HepG2 (cell line): Measurements from ENCODE around the gene APOC3. TPM values are rescaled to one million over a fixed set of nuclear protein-coding genes. Genes with fewer than 3 reads are reported as not detected.

Source experiments
- ERF ChIP-seq: IDR thresholded peaks from 2 replicates; pipeline ENCODE4 v1.6.1; 2018; ENCODE audit warnings: missing biosample characterization, missing genetic modification reagents
- GATAD2A ChIP-seq: IDR thresholded peaks from 2 replicates; pipeline ENCODE4 v1.6.1; 2016
- HNF1A ChIP-seq, 2 experiments: sonication (generic) in 1 of 2; formaldehyde crosslinking in 1 of 2; IDR thresholded peaks; 2 replicates each; pipeline versions ENCODE4 v1.4.0 to v1.6.1; 2016 to 2020; ENCODE audit warnings: borderline replicate concordance in 1 of 2, low read depth in 1 of 2, mild to moderate bottlenecking in 1 of 2, missing genetic modification reagents in 1 of 2
- MBD4 ChIP-seq: IDR thresholded peaks from 2 replicates; pipeline ENCODE4 v1.6.1; 2012; ENCODE audit warnings: low read length, inconsistent platforms, borderline replicate concordance
- MBNL3 ChIP-seq: fragments of 250-450 bp; sonication (Bioruptor Pico); conservative IDR thresholded peaks from 2 replicates; pipeline ENCODE4 v1.8.0; 2022; ENCODE audit warnings: mild to moderate bottlenecking, inconsistent platforms
- MIXL1 ChIP-seq: IDR thresholded peaks from 2 replicates; pipeline ENCODE4 v1.6.1; 2016
- MYPOP ChIP-seq: sonication (generic); formaldehyde crosslinking; IDR thresholded peaks from 2 replicates; pipeline ENCODE4 v1.8.1; 2023; ENCODE audit warnings: mild to moderate bottlenecking, moderate library complexity, missing genetic modification reagents
- NR2F1 ChIP-seq, 2 experiments: fragments of 450-650 bp in 1 of 2; formaldehyde crosslinking in 1 of 2; IDR thresholded peaks; 2 replicates each; pipeline versions ENCODE4 v1.5.0 to v1.6.1; 2016 to 2020; ENCODE audit warnings: mild to moderate bottlenecking in 1 of 2, missing compliant biosample characterization in 1 of 2, missing genetic modification reagents in 1 of 2, moderate library complexity in 1 of 2
- POLR2AphosphoS2 ChIP-seq: IDR thresholded peaks from 2 replicates; pipeline ENCODE4 v1.6.1; 2011; ENCODE audit warnings: low read depth, low read length, improper control_type of control experiment
- POLR2AphosphoS5 ChIP-seq: IDR thresholded peaks from 2 replicates; pipeline ENCODE4 v1.6.1; 2012; ENCODE audit warnings: low read depth, low read length
- SRY ChIP-seq: sonication (generic); formaldehyde crosslinking; IDR thresholded peaks from 2 replicates; pipeline ENCODE4 v1.8.0; 2022; ENCODE audit warnings: mild to moderate bottlenecking, missing genetic modification reagents
- TMF1 ChIP-seq: sonication (generic); formaldehyde crosslinking; IDR thresholded peaks from 2 replicates; pipeline ENCODE4 v1.8.1; 2022; ENCODE audit warnings: low read depth, missing genetic modification reagents
- ZBTB8A ChIP-seq: sonication (generic); formaldehyde crosslinking; IDR thresholded peaks from 2 replicates; pipeline ENCODE4 v1.4.0; 2020; ENCODE audit warnings: mild to moderate bottlenecking, low read depth, missing genetic modification reagents, borderline replicate concordance
- ZNF34 ChIP-seq: sonication (generic); formaldehyde crosslinking; IDR thresholded peaks from 2 replicates; pipeline ENCODE4 v1.4.0; 2020; ENCODE audit warnings: mild to moderate bottlenecking, missing genetic modification reagents, borderline replicate concordance
- ZNF747 ChIP-seq: sonication (generic); formaldehyde crosslinking; IDR thresholded peaks from 2 replicates; pipeline ENCODE4 v1.8.1; 2023; ENCODE audit warnings: missing genetic modification reagents, mild to moderate bottlenecking, borderline replicate concordance
- polyA plus RNA-seq, 8 experiments: library from polyadenylated mRNA; depleted of rRNA in 3 of 8; stranded (reverse) in 7 of 8; unstranded in 1 of 8; fragments of >200 nt; fragmentation: Illumina TruSeq in 4 of 8; extraction: Trizol in 4 of 8; gene quantifications; 2 replicates each; pipeline versions ENCODE4 v1.2.1 to v1.2.3, GENCODE V29; 2011 to 2016; ENCODE audit warnings: low read depth in 4 of 8, missing spikeins in 1 of 8, mixed read lengths in 1 of 8; ENCODE audit not compliant: insufficient read depth in 1 of 8
- total RNA-seq, 5 experiments: library from RNA; depleted of rRNA; stranded (reverse); fragments of >200 nt; fragmentation: Illumina TruSeq; extraction: Trizol; gene quantifications; 2 replicates each; pipeline ENCODE4 v1.2.3, GENCODE V29; 2016; ENCODE audit warnings: low read depth in 1 of 5
- TF ChIP-seq, protein P1 (sequence below): sonication (generic); formaldehyde crosslinking; IDR thresholded peaks from 2 replicates; pipeline ENCODE4 v1.4.0; 2020; ENCODE audit warnings: missing genetic modification reagents, mild to moderate bottlenecking, borderline replicate concordance
- TF ChIP-seq, protein P2 (sequence below): IDR thresholded peaks from 2 replicates; pipeline ENCODE4 v1.4.0; 2020; ENCODE audit warnings: mild to moderate bottlenecking, missing genetic modification reagents

Gene APOC3
- total and polyA plus RNA-seq, 2 of the 13 experiments (the other 11 are each of a cell fraction or from before 2014, with no cell fraction given), result 314 to 687 TPM

- TF ChIP-seq ERF (CRISPR knock-in tag) (peak; percentile 45; the same call in 1 of the 2 replicates), SRY (CRISPR knock-in tag) (0 out of 2 replicates have a peak, but pooled peaks have one; percentile 62), POLR2AphosphoS2 (no peak), ZBTB8A (CRISPR knock-in tag) (no peak), TMF1 (peak; percentile 51; the same call in 1 of the 2 replicates), MIXL1 (CRISPR knock-in tag) (no peak; the same call in 1 of the 2 replicates), HNF1A (IDR thresholded peaks at IDR 0.05; ENCODE audit: low read depth) (peak; percentile 40; the same call in 1 of the 2 replicates), HNF1A (CRISPR knock-in tag; IDR thresholded peaks at IDR 0.05; ENCODE audit: borderline replicate concordance) (0 out of 2 replicates have a peak, but pooled peaks have one; percentile 42), MBD4 (no peak), POLR2AphosphoS5 (peak; percentile 83), GATAD2A (CRISPR knock-in tag) (peak; percentile 91), ZNF747 (peak; percentile 53), ZNF34 (CRISPR knock-in tag) (no peak), MYPOP (CRISPR knock-in tag) (peak; percentile 60; the same call in 1 of the 2 replicates), NR2F1 (CRISPR knock-in tag; IDR thresholded peaks at IDR 0.05) (peak; percentile 92 to 99), MBNL3 (CRISPR knock-in tag) (no peak)
- TF ChIP-seq, protein P1, sequence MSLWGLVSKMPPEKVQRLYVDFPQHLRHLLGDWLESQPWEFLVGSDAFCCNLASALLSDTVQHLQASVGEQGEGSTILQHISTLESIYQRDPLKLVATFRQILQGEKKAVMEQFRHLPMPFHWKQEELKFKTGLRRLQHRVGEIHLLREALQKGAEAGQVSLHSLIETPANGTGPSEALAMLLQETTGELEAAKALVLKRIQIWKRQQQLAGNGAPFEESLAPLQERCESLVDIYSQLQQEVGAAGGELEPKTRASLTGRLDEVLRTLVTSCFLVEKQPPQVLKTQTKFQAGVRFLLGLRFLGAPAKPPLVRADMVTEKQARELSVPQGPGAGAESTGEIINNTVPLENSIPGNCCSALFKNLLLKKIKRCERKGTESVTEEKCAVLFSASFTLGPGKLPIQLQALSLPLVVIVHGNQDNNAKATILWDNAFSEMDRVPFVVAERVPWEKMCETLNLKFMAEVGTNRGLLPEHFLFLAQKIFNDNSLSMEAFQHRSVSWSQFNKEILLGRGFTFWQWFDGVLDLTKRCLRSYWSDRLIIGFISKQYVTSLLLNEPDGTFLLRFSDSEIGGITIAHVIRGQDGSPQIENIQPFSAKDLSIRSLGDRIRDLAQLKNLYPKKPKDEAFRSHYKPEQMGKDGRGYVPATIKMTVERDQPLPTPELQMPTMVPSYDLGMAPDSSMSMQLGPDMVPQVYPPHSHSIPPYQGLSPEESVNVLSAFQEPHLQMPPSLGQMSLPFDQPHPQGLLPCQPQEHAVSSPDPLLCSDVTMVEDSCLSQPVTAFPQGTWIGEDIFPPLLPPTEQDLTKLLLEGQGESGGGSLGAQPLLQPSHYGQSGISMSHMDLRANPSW, result no peak
- TF ChIP-seq, protein P2, sequence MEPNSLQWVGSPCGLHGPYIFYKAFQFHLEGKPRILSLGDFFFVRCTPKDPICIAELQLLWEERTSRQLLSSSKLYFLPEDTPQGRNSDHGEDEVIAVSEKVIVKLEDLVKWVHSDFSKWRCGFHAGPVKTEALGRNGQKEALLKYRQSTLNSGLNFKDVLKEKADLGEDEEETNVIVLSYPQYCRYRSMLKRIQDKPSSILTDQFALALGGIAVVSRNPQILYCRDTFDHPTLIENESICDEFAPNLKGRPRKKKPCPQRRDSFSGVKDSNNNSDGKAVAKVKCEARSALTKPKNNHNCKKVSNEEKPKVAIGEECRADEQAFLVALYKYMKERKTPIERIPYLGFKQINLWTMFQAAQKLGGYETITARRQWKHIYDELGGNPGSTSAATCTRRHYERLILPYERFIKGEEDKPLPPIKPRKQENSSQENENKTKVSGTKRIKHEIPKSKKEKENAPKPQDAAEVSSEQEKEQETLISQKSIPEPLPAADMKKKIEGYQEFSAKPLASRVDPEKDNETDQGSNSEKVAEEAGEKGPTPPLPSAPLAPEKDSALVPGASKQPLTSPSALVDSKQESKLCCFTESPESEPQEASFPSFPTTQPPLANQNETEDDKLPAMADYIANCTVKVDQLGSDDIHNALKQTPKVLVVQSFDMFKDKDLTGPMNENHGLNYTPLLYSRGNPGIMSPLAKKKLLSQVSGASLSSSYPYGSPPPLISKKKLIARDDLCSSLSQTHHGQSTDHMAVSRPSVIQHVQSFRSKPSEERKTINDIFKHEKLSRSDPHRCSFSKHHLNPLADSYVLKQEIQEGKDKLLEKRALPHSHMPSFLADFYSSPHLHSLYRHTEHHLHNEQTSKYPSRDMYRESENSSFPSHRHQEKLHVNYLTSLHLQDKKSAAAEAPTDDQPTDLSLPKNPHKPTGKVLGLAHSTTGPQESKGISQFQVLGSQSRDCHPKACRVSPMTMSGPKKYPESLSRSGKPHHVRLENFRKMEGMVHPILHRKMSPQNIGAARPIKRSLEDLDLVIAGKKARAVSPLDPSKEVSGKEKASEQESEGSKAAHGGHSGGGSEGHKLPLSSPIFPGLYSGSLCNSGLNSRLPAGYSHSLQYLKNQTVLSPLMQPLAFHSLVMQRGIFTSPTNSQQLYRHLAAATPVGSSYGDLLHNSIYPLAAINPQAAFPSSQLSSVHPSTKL (CRISPR knock-in tag), result peak; percentile 78
These were observed 37.4 kb upstream of the APOC3 start (continued) for GRCh38 chr11:116792144-116792868.
